Memory B cell (primary cell): Measurements from ENCODE around the gene NMNAT3.

Source experiments
- ATAC-seq: fragments of 150-1000 bp; cut with Tn5 transposase; 2 replicates; pipeline ENCODE4 v1.10.0; 2021; ENCODE audit warnings: low read depth, mild to moderate bottlenecking, moderate library complexity
- DNase-seq, 2 donors: peaks; one replicate each; pipeline ENCODE4 v3.0.0; 2022; ENCODE audit warnings: low spot score in 2 of 2
- H3K27ac Mint-ChIP-seq: one replicate; pipeline ENCODE4 v1.8.0; 2022; ENCODE audit warnings: mild to moderate bottlenecking, moderate library complexity, mixed read lengths
- H3K27me3 Mint-ChIP-seq: one replicate; pipeline ENCODE4 v1.8.0; 2022; ENCODE audit warnings: mixed read lengths
- H3K36me3 Mint-ChIP-seq: one replicate; pipeline ENCODE4 v1.8.0; 2022; ENCODE audit warnings: mild to moderate bottlenecking, mixed read lengths
- H3K4me1 Mint-ChIP-seq: one replicate; pipeline ENCODE4 v1.8.0; 2022; ENCODE audit warnings: mixed read lengths
- H3K4me3 Mint-ChIP-seq: one replicate; pipeline ENCODE4 v1.8.0; 2022; ENCODE audit warnings: mild to moderate bottlenecking, moderate library complexity, mixed read lengths
- H3K9me3 Mint-ChIP-seq: one replicate; pipeline ENCODE4 v1.8.0; 2022; ENCODE audit warnings: mixed read lengths

Gene NMNAT3

GRCh38 chr3:139677388-139678155 is at the start of gene NMNAT3:
NMNAT3 (minus strand) TSS chr3:139677972; CDS start chr3:139627724, 50,248 bp downstream.
- H3K9me3 Mint-ChIP-seq = no peaks in the 10 kb centered on the region
- peaks cover 2% of the 10 kb centered on the region for H3K4me1 Mint-ChIP-seq
- ATAC-seq (peak; percentile 95), DNase-seq (peak; percentile 64 to 72)
- peaks cover 3% of the 10 kb centered on the region for H3K27me3 Mint-ChIP-seq
- no peak within 1 kb of the TSS for H3K27ac Mint-ChIP-seq
- peak within 1 kb of the TSS; percentile 79 for H3K4me3 Mint-ChIP-seq
- H3K36me3 Mint-ChIP-seq = no peaks in the 10 kb centered on the region

GRCh38 chr3:139721370-139721769 is 43.6 kb upstream of the NMNAT3 start:
- Mint-ChIP-seq H3K4me1 (no peaks in the 10 kb centered on the region), H3K36me3 (no peaks in the 10 kb centered on the region)
- no peak for ATAC-seq

GRCh38 chr3:139718415-139718814 is 40.6 kb upstream of the NMNAT3 start:
- ATAC-seq = no peak

More at GRCh38 chr3:139721370-139721769, 43.6 kb upstream of the NMNAT3 start:
- Mint-ChIP-seq H3K27ac (no peak overlapping the region), H3K4me3 (no peak overlapping the region), H3K9me3 (no peaks in the 10 kb centered on the region), H3K27me3 (peaks cover 5% of the 10 kb centered on the region)
- no peak for DNase-seq

DNA sequence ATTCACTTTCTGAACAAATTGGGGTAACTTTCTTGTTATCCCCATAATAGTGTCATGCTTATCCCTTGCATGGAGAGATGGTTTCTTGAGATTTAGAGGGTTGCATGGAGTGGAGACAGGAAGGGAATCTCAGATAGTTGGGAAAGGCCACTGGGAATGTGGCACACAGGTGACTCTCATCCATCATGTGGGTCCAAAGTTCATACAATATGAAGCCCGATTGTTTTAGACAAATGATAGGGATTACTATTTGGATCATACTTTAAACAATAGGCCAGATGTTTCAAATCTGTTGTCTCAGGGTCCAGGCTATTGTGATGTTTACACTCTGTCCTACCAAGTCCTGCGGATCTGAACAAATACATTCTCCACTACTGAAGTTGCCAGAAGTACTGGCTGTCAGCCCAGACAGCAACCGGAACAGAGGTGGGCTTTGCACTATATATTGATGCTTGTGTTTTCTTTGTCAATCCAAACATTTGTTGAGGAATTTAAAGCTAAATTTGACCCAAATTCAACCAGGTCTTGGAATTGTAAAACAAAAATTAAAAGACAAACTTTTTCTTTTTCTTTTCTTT is 39.2 kb upstream of the NMNAT3 start:
- no peak for ATAC-seq
- Mint-ChIP-seq H3K4me3 (no peak overlapping the region), H3K27ac (no peak overlapping the region), H3K9me3 (no peaks in the 10 kb centered on the region), H3K36me3 (no peaks in the 10 kb centered on the region), H3K27me3 (peaks cover 4% of the 10 kb centered on the region), H3K4me1 (no peaks in the 10 kb centered on the region)
- DNase-seq = no peak

More at GRCh38 chr3:139718415-139718814, 40.6 kb upstream of the NMNAT3 start:
- Mint-ChIP-seq H3K4me3 (no peak overlapping the region), H3K36me3 (no peaks in the 10 kb centered on the region), H3K27me3 (peaks cover 5% of the 10 kb centered on the region), H3K27ac (no peak overlapping the region), H3K4me1 (no peaks in the 10 kb centered on the region), H3K9me3 (no peaks in the 10 kb centered on the region)
- DNase-seq = no peak

DNA sequence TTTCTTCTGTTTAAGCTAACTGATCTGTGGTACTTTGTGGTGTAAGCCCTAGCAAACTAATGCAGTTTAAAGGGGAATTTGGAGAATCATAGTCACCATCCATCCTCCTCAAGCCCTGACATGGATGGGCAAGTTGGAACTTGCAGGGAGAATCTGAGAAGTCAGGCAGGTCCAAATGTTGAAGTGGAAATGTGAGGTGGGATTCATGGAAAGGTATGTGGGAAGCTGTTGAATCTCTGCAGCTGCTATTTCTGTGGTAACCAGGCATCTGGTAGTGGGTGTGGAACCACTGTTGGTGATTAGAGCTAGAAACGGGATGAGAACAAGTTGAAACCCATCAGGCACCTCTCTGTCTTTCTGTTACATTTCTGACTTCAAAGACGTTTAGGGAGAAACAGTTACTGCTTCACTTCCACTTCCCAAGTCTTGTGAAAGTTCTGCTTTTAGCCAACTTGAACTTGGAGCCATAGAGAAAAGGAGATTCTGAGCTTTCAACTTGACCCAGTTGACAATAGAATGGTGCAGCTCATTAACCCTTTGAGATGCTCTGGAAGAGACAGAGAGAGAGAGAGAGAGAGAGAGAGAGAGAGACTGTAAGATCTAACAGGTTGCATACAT is 38.1 kb upstream of the NMNAT3 start:
- H3K27ac Mint-ChIP-seq = no peak overlapping the region
- ATAC-seq (no peak), DNase-seq (no peak)
- H3K36me3 Mint-ChIP-seq = no peaks in the 10 kb centered on the region
- no peaks in the 10 kb centered on the region for H3K9me3 Mint-ChIP-seq
- H3K27me3 Mint-ChIP-seq = peaks cover 4% of the 10 kb centered on the region
- H3K4me1 Mint-ChIP-seq = no peaks in the 10 kb centered on the region
- H3K4me3 Mint-ChIP-seq = no peak overlapping the region

DNA sequence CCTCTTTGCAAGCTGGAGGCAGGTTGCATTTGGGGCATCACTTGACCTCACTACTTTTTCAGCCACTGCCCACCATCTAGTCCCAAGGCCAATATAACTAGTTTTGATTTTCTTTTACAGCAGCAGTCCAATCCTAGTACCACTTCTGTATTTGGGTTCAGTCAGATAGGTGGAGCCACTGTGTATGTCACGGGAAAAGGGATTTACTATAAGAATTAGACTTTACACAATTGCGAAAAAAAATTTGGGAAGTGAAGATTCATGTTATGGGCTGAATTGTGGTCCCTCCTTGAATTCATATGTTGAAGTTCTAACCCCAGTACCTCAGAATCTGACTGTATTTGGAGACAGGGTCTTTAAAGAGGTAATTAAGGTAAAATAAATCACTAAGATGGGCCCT is 37.4 kb upstream of the NMNAT3 start:
- H3K4me3 Mint-ChIP-seq = no peak overlapping the region
- H3K36me3 Mint-ChIP-seq = no peaks in the 10 kb centered on the region
- H3K9me3 Mint-ChIP-seq = no peaks in the 10 kb centered on the region
- DNase-seq = no peak
- H3K27me3 Mint-ChIP-seq = peaks cover 4% of the 10 kb centered on the region
- ATAC-seq = no peak
- H3K27ac Mint-ChIP-seq = no peak overlapping the region
- H3K4me1 Mint-ChIP-seq = no peaks in the 10 kb centered on the region

- Mint-ChIP-seq H3K4me3 (no peak overlapping the region), H3K27me3 (peaks cover 2% of the 10 kb centered on the region), H3K9me3 (no peaks in the 10 kb centered on the region), H3K36me3 (no peaks in the 10 kb centered on the region), H3K4me1 (no peaks in the 10 kb centered on the region), H3K27ac (no peak overlapping the region)
- DNase-seq (no peak), ATAC-seq (no peak)
These were observed 32.4 kb upstream of the NMNAT3 start for GRCh38 chr3:139710212-139710611.

- Mint-ChIP-seq H3K27ac (no peak overlapping the region), H3K27me3 (peaks cover 6% of the 10 kb centered on the region), H3K4me1 (no peaks in the 10 kb centered on the region), H3K4me3 (no peak overlapping the region), H3K36me3 (no peaks in the 10 kb centered on the region), H3K9me3 (peaks cover 1% of the 10 kb centered on the region)
- ATAC-seq (no peak), DNase-seq (no peak)
These were observed 27.9 kb upstream of the NMNAT3 start for GRCh38 chr3:139705631-139706030.

- no peak overlapping the region for H3K4me3 Mint-ChIP-seq
- H3K27ac Mint-ChIP-seq = no peak overlapping the region
- no peaks in the 10 kb centered on the region for H3K9me3 Mint-ChIP-seq
- no peak for ATAC-seq
- peaks cover 3% of the 10 kb centered on the region for H3K27me3 Mint-ChIP-seq
- no peaks in the 10 kb centered on the region for H3K36me3 Mint-ChIP-seq
- no peaks in the 10 kb centered on the region for H3K4me1 Mint-ChIP-seq
- no peak for DNase-seq
These were observed 18.5 kb upstream of the NMNAT3 start for GRCh38 chr3:139696314-139696604.

DNA sequence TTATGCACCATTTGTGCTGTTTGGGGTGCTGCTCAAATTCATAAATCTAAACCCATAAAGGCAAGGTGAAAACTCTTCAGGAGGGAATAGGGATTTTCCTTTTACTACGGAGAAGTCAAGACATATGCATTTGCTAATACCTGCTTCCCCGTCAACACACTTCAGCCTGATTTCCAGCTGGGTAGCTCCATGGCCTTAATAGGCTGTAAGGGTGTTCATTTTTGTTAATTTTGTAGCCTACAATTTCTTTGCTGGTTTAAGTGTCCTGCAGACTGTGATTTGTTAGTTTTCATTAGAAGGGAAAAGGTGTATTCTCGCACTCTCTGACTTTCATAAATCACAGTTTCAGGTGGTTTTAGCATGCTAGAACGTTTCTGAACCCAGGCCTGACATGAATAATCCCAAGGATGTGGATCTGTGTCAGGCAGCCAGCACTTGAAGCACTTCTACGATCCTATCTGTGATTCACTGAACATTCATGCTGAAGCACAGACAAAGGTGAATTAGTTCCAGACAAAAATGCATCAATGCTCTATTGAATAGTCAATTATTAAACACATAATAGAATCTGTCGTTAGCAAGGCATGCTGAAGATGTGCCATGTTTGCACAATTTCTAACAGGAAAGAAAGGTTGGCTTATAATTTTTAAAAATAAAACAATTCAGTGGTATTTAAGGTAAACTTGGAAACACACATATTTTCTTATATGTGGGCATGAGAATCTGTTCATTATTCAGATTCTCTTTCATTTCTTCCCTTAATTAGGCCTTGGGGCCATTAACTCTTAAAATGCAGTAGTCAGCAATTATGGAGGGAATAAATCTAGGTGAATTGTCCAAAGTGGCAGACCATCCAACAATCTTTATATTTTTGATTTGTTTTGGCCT is 17.9 kb upstream of the NMNAT3 start:
- Mint-ChIP-seq H3K4me3 (no peak overlapping the region), H3K36me3 (no peaks in the 10 kb centered on the region), H3K4me1 (no peaks in the 10 kb centered on the region), H3K27ac (no peak overlapping the region), H3K9me3 (no peaks in the 10 kb centered on the region), H3K27me3 (peaks cover 3% of the 10 kb centered on the region)
- no peak for ATAC-seq
- no peak for DNase-seq

DNA sequence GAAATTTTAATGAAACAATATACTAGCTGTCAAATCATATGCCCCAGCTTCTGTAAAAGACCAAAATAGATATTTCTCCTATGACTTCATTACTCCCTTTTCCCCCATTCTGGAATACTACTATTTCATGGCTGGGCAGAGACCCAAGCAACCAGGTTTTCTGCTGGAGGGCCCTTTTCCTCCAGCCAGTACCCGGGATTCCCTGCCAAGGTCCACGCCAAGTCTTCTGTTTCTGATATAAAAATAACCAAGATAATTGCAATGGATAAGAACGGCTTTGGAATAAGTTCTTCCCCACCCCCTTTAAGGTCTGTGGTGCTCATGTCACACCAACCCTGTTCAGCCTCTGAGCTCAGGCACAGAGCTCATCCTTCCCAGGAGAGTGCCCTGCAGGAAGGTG is 17.2 kb upstream of the NMNAT3 start:
- Mint-ChIP-seq H3K4me3 (no peak overlapping the region), H3K36me3 (no peaks in the 10 kb centered on the region), H3K27ac (no peak overlapping the region), H3K4me1 (no peaks in the 10 kb centered on the region), H3K9me3 (no peaks in the 10 kb centered on the region), H3K27me3 (peaks cover 3% of the 10 kb centered on the region)
- DNase-seq (no peak), ATAC-seq (no peak)

DNA sequence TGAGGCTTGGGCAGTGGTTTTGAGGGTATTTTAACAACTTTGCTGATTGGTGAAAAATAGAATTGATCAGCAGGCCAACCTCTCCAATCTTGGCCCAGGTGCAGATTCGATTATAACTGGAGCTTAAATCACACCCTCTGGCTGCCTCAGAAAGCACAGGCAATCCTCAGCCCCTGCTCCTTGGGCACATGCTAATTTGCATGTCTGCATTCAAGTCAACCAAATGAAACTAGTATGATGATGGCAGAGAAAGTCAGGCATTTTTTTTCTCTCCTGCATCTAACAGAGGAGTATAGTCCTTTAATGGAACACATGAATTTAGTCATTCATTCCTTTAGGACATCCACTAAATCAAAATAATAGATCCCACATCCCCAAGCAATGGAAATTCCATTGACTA is 16.8 kb upstream of the NMNAT3 start:
- Mint-ChIP-seq H3K9me3 (no peaks in the 10 kb centered on the region), H3K27ac (no peak overlapping the region), H3K4me3 (no peak overlapping the region), H3K27me3 (peaks cover 3% of the 10 kb centered on the region), H3K4me1 (no peaks in the 10 kb centered on the region), H3K36me3 (no peaks in the 10 kb centered on the region)
- ATAC-seq (no peak), DNase-seq (no peak)

DNA sequence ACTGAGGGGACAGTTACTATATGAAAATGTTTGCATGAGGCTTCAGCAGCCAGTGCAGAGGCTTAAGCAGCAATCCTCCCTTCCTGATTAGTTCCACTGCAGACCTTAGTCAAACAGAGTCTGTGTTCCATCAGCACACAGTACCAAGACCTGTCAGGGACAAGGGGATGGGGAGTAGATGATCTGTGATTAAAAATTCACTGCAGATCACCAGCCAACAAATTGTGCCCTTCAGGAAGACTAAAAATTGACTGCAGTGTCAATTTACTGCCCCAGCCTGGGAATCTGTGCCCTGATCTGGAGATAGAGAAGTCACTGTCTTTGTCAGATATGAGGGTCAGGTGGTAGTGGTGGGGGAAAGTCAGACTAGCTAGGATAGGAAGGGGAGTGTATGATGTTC is 13.8 kb upstream of the NMNAT3 start:
- ATAC-seq = no peak
- H3K4me3 Mint-ChIP-seq = no peak overlapping the region
- H3K27me3 Mint-ChIP-seq = peaks cover 6% of the 10 kb centered on the region
- no peaks in the 10 kb centered on the region for H3K36me3 Mint-ChIP-seq
- no peak for DNase-seq
- H3K4me1 Mint-ChIP-seq = no peaks in the 10 kb centered on the region
- no peaks in the 10 kb centered on the region for H3K9me3 Mint-ChIP-seq
- no peak overlapping the region for H3K27ac Mint-ChIP-seq

GRCh38 chr3:139689708-139690228 is 12.0 kb upstream of the NMNAT3 start:
- no peak for DNase-seq
- H3K4me3 Mint-ChIP-seq = no peak overlapping the region
- peaks cover 2% of the 10 kb centered on the region for H3K36me3 Mint-ChIP-seq
- ATAC-seq = no peak
- H3K9me3 Mint-ChIP-seq = peaks cover 3% of the 10 kb centered on the region
- peaks cover 8% of the 10 kb centered on the region for H3K27me3 Mint-ChIP-seq
- no peaks in the 10 kb centered on the region for H3K4me1 Mint-ChIP-seq
- no peak overlapping the region for H3K27ac Mint-ChIP-seq
